GM18502 (cell line): ENCODE measurements around the gene TMCC3.
A peak's percentile ranks its signal among the peaks of the same experiment; 100 is the strongest.

Experiments used
- ATAC-seq: cut with Tn5 transposase; IDR thresholded peaks from one replicate; pipeline ENCODE4 v1.9.1; 2021; ENCODE audit warnings: mild to moderate bottlenecking; ENCODE audit not compliant: unreplicated experiment, poor library complexity

The TMCC3 gene

DNA sequence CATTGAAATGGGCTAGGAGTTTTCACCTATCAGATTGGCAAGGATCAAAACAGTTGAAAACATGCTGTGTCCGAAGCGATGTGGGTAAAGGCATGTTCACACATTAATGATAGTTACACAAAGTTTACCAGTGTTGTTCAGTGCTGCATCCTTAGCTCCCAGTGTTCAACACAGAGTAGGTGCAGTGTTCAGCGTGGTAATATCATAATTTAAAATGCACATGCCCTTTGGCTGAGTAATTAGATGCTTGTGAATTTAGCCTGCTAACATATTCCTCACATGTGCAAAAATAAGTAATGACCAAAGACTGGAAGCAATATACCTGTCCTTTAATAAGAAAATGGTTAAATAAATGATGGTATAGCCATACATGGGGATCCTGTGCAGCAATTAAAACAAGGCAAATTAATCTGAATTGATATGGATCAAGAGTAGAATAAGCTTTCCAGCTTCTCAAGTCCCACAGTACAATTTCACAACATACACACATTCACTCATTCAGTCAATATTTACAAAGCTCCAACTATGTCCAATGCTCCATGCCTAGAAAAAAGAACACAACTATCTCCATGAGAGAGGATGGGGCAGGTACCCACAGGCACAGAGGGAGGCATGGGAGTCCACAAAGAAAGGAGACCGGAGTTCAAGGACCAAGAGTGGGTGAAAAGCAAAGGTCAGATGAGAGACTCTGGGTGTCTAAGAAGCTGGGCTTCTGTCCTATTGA is 12.8 kb downstream of the TMCC3 start:
- no peak for ATAC-seq

DNA sequence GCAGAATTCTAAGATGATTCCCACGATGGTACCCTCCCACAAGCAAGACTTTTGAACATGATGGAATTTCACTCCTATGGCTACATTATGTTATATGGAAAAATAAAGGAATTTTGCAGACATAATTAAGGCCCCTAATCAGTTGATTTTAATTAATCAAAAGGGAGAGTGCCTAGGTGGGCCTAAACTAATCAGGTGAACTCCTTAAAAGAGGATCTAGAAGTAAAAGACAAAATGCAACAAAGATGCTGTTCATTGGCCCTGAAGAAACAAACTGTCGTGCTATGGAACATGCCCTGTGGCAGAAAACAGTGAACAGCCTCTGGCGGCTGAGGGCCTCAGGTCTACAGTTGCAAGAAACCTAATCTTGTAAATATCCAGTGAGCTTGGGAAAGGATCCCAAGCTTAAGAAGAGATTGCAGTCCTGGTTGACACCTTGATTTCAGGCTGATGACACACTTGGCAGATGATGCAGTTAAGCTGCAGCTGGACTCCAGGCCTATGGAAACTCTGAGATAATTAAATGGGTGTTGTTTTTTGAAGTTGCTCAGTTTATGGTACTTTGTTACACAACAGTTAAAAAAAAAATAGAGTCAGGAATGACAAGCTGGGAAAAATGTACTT is 13.8 kb downstream of the TMCC3 start:
- ATAC-seq: no peak

DNA sequence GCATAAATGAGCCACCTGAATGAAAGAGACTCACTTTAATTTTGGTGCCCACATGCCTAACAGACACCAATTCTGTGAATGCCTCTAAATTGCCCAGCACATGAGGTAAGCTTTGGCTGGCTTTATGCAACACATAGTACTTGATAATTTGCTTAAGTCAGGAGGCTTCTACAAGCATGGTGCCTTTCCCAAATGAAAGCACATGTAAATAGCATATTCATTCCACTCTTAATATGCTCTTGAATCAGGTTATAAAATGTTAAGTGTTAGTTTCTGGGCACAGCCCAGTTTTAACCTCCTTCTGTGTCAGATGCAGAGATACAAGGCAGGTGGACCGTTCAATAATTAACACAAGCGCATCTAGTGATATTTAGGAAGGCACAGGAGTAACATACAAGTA is 15.6 kb downstream of the TMCC3 start:
- ATAC-seq: no peak

DNA sequence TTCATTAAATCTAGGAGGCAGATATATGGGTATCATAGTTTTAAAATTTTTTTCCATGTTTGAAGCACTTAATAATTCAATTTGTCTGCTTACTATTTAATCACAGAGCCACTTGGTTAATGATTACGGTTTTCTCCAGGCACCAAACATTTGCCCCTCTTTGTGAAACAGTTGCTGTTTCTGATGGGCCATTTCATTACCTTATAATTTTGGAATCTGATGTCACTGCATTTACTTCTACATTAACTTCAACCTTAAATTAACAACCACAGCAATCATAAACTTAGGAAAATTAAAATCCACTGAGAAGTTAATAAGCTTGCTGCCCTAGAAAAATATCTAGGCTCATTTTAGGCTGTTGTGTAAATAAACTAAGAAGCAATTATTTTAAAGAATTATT is 17.0 kb downstream of the TMCC3 start:
- ATAC-seq: no peak

DNA sequence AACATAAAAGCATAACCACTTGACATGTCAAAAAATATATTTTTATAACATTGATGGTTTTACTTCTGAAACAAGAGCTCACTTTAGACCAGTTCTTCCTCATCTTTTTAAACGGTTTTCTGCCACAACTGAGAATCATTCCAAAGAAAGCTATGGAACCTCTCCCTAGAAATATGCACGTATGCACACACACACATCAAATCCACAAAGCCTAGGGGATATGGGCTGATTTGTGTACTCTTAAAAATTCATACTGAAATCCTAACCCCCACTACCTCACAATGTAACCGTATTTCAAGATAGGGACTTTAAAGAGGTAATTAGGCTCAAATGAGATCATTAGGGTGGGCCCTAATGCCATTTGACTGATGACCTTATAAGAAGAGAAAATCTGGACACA is 19.3 kb downstream of the TMCC3 start:
- no peak for ATAC-seq

DNA sequence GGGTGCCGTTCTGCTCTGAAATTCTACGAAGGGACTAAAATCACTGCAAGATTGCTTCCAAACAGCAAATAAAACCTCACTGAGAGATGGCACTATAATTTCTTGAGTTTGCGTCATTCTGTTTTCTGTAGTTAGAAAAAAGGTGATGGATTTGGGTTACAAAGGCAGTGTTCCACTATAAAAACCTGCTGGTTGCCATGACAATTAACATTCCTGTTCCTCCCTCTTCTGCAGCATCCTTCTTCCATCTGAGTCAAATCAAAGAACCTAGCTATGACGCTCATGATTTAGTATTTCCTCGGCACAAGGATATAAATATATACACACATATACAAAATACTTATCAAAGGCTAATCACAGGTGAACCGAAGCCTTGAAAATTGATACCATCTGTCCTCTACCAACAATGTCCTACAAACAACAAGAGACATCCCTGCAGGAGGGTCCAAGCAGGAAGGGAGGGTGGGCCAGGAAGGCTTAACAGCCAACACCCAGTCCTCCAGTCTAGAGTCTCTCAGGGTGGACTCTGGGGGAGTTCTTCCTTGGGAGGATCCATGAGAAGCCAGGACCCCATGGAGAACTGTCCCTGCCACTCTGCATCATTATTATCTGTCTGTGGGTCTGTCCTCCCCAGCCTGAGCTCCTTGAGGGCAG is 21.4 kb downstream of the TMCC3 start:
- ATAC-seq: no peak

DNA sequence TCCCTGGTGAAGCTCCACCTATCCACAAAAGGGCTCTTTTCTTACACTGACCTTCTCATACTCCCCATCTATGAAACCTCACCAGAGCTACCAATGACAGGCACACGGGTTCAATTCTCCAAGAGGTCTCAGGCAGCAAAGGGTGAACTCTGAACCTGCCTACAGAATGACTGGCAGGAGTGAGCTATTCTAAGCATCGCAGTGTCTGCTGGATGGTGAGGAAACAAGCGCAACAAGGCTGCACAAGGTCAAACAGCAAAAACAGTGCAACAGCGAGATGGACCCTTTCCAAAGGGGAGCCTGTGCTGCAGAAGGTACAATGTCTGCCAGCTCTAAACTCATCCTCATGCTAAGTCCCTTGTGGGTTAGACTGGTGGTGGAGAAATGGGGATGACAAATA is 22.0 kb downstream of the TMCC3 start:
- no peak for ATAC-seq

DNA sequence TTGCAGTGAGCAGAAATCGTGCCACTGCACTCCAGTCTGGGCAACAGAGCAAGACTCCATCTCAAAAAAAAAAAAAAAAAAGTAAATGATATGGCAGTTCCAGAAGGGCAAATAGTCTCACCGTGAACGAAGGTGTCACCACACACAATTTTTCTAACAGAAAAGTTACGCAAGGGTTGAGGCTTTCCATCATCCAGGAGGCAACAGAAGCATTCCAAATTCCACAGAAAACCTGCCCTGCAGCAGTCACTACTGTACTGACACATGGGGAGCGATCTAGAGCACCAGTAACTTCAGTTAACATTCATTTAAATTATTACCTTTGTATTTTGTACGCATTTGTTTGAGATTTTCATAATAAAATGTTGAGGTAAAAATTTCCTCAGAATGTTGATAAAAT is 24.8 kb downstream of the TMCC3 start:
- no peak for ATAC-seq

DNA sequence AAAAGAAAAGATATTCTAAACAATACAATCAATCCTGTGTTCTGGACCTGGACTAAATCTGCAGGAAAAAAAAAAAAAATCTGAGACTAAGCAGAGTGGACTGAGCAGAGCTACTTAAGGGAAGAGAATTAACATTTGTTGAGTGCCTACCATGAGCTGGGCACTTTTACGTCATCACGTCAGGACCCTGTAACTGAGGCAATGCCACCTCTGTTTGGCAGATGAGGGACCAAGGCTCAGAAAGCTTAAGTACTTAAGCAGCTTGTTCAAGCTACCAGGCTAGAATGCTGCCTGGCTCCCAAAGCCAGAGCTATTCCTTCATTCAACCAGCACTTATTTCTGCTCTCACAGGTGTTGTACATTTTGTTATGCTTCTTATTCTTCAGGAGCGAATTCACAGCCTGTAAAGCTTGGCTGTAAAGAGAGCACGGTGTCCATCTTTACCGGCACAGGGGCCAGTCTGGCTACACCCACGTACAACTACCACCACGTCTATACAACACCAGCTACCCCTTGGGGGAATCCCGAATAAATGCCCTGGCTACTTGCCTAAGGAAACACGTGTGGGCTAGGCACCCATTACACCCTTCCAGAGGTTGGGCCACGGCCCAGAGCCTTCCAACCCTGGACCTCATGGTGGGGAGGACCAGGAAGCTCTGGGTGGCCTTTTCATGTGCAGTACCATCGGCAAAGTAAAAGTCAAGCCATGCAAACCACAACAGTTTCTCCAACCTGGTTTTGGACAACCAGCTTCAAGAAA is 27.0 kb downstream of the TMCC3 start:
- no peak for ATAC-seq

DNA sequence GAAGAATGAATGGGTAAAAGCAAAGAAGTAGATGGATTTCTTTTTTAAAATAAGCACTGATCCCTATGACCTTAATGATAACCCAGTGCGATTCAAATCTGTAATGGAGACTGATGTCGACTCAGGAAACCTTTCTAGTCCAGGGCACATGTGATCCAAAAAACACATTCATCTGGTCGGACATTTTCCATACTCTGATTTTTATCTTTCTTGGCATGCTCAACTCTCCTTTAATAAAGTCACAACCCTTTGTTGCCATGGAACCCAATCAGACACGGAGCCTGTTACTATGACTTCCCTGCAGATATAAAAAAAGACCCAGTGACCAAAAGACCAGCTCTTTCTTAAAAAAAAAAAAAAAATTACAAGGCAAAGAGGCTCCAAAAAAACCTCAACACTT is 27.9 kb downstream of the TMCC3 start:
- no peak for ATAC-seq

DNA sequence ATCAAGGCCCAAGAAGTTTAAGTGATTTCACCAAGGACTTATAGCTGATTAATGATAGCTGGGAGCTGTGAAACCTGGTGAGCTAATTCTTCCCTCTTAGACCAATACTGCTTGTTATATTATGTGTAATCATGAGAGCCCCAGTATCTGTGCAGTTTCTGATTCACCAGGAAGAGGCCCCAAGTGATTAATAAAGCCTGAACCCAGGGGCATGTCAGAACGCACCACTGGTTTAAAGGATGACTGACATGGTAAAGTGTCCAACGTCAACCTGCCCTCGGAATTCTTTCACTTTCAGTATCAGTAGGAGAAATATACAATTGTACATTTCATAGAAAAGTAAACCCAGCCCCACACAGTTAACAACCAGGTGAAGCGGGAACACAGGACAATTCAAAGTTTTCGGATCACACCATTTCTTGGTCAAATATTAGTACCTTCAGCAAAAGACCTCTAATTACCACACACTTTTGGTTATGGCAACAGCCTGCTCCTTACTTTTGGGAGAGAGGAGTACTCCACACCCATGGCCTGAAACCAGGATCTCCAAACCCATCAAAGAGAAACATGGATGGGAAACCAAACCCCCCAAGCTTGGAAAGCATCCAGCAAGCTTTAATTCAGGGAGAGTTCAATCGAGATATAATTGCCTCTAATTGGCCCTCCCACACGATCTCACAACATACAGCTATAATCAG is 28.5 kb downstream of the TMCC3 start:
- ATAC-seq: peak; percentile 98

DNA sequence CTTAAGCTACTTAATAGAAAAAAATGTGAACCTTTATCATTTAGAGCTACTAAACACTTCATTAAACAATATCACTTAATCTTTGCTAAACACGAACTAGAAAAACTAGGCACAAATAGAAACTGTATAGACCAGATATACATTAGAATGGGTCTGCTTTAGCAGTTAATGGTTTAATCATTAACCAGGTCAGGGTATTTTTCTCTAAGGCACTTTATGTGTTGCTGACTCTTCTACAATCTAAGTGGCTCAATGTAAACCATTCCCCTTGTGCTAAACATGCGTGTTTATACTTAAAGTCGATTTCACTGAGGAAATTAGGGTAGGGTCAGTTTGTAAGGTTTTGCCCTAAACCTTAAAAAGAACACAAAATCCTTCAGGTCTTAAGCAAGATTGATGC is 29.7 kb downstream of the TMCC3 start:
- no peak for ATAC-seq

DNA sequence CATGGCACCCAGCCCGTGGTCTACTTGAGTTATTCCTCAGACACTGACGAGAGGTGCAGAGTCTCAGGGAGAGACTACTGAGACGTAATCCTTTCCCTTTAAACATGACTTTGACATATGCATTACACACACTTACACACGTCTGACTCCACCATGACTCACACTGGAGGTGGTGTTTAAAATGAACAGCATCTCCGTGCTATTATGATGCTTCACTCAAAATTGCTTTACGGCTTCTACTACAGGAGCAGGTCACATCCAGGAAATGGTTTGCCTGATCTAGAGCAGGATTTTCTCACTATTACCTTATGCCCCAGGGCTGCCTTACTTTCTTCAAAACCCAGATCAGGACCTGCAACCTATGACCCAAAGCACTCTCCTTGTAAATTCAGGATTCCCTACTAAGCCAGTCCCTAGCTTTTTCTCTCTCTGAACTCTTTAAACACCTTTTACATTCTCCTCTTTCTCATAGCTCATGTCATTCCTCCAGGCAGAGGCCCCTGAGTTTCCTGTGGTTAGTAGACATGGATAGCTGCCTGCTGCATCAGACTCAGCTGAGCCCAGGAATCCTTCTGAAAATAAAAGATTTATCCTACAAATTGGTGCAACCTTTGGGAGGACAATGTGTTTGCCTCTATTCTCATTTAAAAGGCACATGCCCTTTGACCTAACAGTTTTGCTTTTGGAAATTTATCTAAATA is 31.2 kb downstream of the TMCC3 start:
- no peak for ATAC-seq

DNA sequence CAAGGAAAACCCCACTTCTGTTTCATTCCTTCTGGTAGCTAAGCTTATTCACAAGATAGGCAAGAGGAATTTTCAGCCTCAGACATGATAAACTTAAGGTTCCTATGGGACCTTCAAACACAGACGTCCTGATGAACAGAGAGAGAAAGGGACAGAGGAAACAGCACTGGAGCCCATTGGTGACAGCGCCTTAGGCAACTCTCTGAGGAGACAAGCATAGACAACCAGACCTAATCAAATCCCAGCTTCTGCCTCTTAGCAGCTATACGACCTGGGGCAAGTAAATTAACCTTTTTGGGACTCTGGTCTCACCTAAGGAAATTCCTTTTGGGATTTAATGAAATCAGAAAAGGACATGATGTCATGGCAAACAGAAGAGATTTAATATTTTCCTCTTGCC is 33.3 kb downstream of the TMCC3 start:
- ATAC-seq: no peak

DNA sequence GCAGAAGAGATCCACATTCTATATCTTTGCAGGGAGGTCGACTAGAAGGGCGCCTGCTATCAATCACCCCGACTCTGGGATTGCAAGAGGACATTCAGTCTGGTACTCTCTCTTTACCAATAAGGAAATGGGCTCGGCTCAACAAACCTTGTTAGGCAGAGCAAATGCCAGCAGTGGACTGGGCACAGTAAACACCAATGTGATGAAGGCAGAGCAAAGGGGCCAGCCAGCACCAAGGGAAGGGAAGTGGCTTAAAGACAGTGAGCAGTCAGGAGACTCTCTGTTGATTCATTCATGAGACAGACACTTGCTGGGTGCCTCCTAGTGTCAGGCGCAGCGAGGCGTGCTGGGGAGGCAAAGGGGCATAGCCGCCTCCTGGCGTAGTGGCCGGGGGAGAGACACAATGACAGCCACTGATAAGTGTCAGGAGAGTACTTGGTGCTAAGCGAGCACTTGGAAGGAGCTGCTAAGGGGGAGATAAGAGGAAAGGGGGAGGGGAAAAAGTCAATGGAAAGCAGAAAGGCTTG is 34.1 kb downstream of the TMCC3 start:
- no peak for ATAC-seq

DNA sequence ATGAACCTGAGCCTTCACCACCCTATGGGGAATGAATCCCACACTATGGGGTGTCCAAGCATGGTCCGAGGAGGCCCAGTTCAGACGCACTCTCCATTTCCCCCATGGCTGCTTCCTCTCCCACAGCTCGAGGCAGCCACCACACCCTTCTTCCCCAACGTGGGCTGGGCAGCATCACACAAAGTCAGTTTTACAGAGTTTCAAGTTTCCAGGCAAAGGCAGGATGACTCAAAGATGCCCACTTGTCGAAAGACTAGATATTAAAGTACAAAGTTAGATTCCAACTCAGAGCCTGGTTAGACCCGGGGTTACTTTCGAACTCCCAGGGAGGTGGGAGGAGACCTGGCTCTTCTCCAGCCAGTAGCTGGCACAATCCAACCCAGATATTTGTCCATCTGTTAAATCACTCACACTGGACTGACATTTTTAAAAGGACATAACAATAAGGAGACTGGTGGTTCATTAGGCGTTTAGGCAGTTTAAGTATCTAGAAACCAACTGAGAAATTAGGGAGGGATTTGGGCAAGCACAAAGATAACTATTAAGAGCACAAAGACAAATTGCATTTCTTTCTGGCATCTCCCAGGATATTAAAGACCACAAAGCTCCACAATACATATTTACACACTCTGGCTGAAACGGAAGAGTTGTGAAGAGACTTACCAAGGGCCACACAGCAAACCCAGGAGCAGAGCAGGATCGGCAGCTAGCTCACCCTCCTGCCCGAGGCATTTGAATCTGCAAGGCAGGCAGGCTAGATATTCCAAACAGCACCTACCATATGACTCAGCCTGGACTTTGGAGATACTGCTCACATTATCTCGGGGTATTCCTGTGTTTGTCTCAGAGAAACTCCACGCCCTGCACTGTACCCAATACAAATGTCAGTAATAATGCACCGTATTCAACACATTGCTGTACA is 34.8 kb downstream of the TMCC3 start:
- no peak for ATAC-seq

DNA sequence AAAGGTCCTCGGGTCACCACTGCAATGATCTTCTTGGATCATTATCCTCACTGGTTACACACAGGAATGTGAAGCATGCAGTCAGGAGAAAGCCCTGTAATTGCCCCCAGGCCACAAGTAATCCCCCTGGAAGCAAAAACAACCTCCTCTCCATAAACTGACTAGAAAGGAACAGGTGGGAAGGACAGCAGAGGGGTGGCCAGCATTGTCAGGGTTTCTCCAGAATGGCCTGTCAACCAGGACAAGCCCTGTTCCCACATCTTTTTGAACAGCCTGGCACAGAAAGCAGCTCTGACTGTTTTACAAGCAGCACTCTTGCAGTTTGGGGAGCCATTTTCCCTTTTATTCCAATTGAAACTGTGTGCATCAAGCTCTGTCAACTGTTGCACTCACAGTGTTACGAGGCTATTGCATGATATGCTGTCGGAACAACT is 36.1 kb downstream of the TMCC3 start:
- ATAC-seq: no peak

DNA sequence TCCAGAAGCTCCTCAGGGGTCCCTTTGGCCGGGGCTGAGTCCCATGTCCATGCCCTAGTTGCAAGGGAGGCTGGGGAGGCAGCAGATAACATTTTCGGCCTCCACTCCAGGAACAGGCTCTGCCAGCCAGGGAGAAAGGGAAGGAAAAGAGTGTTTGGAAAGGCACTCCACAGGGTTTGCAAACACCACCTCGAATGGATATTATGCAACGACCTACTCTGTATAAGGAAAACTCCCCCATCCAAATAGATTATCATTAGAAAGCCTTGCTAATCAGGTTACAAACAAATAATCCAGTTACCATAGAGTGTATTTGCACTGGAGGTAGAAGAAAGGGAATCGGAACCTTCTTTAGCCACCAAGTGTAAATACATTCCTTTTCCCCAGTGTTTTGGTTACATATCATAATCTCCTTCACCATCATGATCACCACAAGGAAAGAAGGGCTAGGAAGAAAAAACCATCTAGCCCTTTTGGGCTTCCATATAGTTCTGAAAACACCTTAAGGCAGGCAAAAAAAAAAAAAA is 40.4 kb downstream of the TMCC3 start:
- ATAC-seq: no peak
